Mucosa of descending colon (tissue), 3 donors: Measurements from ENCODE around the gene TMEM37. TPM values are rescaled to one million over a fixed set of nuclear protein-coding genes. Genes with fewer than 3 reads are reported as not detected.

ENCODE experiments used
- ATAC-seq: fragments of 200-7000 bp; cut with Tn5 transposase; one replicate; pipeline ENCODE4 v1.9.1; 2020; ENCODE audit warnings: mild to moderate bottlenecking, moderate library complexity
- DNase-seq, 3 donors: peaks; one replicate each; pipeline ENCODE4 v3.0.0-alpha.2; 2020
- H3K36me3 ChIP-seq: fragments of 200-600 bp; one replicate; pipeline ENCODE4 v1.8.0; 2021; ENCODE audit warnings: low read depth, mild to moderate bottlenecking
- H3K4me1 ChIP-seq: fragments of 200-600 bp; one replicate; pipeline ENCODE4 v1.8.0; 2021; ENCODE audit warnings: low read depth, mild to moderate bottlenecking
- H3K4me3 ChIP-seq: fragments of 200-600 bp; one replicate; pipeline ENCODE4 v1.8.0; 2021; ENCODE audit warnings: mild to moderate bottlenecking
- H3K9me3 ChIP-seq: fragments of 200-600 bp; one replicate; pipeline ENCODE4 v1.8.0; 2021; ENCODE audit warnings: mild to moderate bottlenecking
- CTCF ChIP-seq: fragments of 200-600 bp; IDR thresholded peaks from one replicate; pipeline ENCODE4 v1.8.0; 2022; ENCODE audit warnings: antibody characterized with exemption, mild to moderate bottlenecking
- intact Hi-C, 2 donors: fragments of 100-400 bp; cut with DNase I in 1 of 2; cut with micrococcal nuclease in 1 of 2; formaldehyde crosslinking; loops; one replicate each; pipeline versions ENCODE4 v1.11.0 to v1.11.1; 2022; cut with DNase I, micrococcal nuclease
- total RNA-seq, 3 donors: library from RNA; stranded (reverse); fragmentation: NEBNext Ultra II Directional in 2 of 3; extraction: Animal tissue kit (Norgen Biotek cat#: 25700) in 2 of 3; gene quantifications; one replicate each; pipeline versions ENCODE4 v1.2.1 to v1.2.4, GENCODE V29; 2021 to 2023
- donor health status: DM: no; HTN: no; CAD: no; lungs with moderate emphysema.
- donor health status: DM: no; HTN: no; CAD: no.
- donor health status: DM: no; HTN: yes; CAD: no.

The TMEM37 gene
- total RNA-seq, 3 donors from 2014 or later: 54.0 to 173 (median 100) TPM

- DNase-seq (no peak), ATAC-seq (no peak)
- Histone ChIP-seq H3K4me3 (no peak overlapping the region), H3K4me1 (peaks cover 29% of the 10 kb centered on the region), H3K9me3 (no peaks in the 10 kb centered on the region), H3K36me3 (no peaks in the 10 kb centered on the region)
- TF ChIP-seq CTCF: no peak
- intact Hi-C loops: no loop called here
These were observed 10.3 kb upstream of the TMEM37 start for GRCh38 chr2:119421304-119421703.

GRCh38 chr2:119421741-119422140 lies 9.9 kb upstream of the TMEM37 start:
- H3K4me3 ChIP-seq: no peak overlapping the region
- DNase-seq (no peak), ATAC-seq (no peak)
- no peaks in the 10 kb centered on the region for H3K36me3 ChIP-seq
- H3K4me1 ChIP-seq: peaks cover 33% of the 10 kb centered on the region
- no peaks in the 10 kb centered on the region for H3K9me3 ChIP-seq
- no peak for TF ChIP-seq CTCF
- intact Hi-C loops: no loop called here

GRCh38 chr2:119422360-119423107 lies 9.1 kb upstream of the TMEM37 start:
- Histone ChIP-seq H3K4me3 (no peak overlapping the region), H3K9me3 (no peaks in the 10 kb centered on the region), H3K36me3 (no peaks in the 10 kb centered on the region), H3K4me1 (peaks cover 40% of the 10 kb centered on the region)
- no peak for TF ChIP-seq CTCF
- intact Hi-C loops: no loop called here
- ATAC-seq (no peak), DNase-seq (no peak)

GRCh38 chr2:119423108-119423444 lies 8.6 kb upstream of the TMEM37 start:
- no peak for ATAC-seq
- intact Hi-C loops: no loop called here
- Histone ChIP-seq H3K36me3 (no peaks in the 10 kb centered on the region), H3K9me3 (no peaks in the 10 kb centered on the region), H3K4me3 (no peak overlapping the region), H3K4me1 (peaks cover 45% of the 10 kb centered on the region)
- TF ChIP-seq CTCF: no peak
- DNase-seq: no peak

- DNase-seq (no peak), ATAC-seq (peak; percentile 20)
- H3K4me1 ChIP-seq: peaks cover 52% of the 10 kb centered on the region
- H3K36me3 ChIP-seq: no peaks in the 10 kb centered on the region
- no peak overlapping the region for H3K4me3 ChIP-seq
- no peak for TF ChIP-seq CTCF
- H3K9me3 ChIP-seq: no peaks in the 10 kb centered on the region
- intact Hi-C loops: no loop called here
These were observed 7.8 kb upstream of the TMEM37 start for GRCh38 chr2:119423811-119424210.
